KMS-11 (cell line): ENCODE measurements around the gene RAB17.

ENCODE experiments used
- H2AFZ ChIP-seq: fragments of 200-600 bp; sonication (generic); 2 replicates; pipeline ENCODE4 v1.6.1; 2016; ENCODE audit warnings: antibody characterized with exemption, mixed run types, low read depth
- H3K27ac ChIP-seq: fragments of 200-600 bp; sonication (generic); 2 replicates; pipeline ENCODE4 v1.6.1; 2016; ENCODE audit warnings: mild to moderate bottlenecking, mixed run types
- H3K27me3 ChIP-seq: fragments of 200-600 bp; sonication (generic); 2 replicates; pipeline ENCODE4 v1.6.1; 2017; ENCODE audit warnings: mild to moderate bottlenecking, low read depth, mixed run types, moderate library complexity; ENCODE audit not compliant: insufficient read depth
- H3K36me3 ChIP-seq: fragments of 200-600 bp; sonication (generic); 2 replicates; pipeline ENCODE4 v1.6.1; 2017; ENCODE audit warnings: mild to moderate bottlenecking, mixed run types; ENCODE audit not compliant: insufficient read depth
- H3K4me1 ChIP-seq: fragments of 200-600 bp; sonication (generic); 2 replicates; pipeline ENCODE4 v1.6.1; 2016; ENCODE audit warnings: mild to moderate bottlenecking, low read depth, mixed run types; ENCODE audit not compliant: poor library complexity, severe bottlenecking
- H3K4me2 ChIP-seq: fragments of 200-600 bp; sonication (generic); 2 replicates; pipeline ENCODE4 v1.7.0; 2016; ENCODE audit warnings: mild to moderate bottlenecking, mixed run types
- H3K4me3 ChIP-seq: fragments of 200-600 bp; sonication (generic); IDR thresholded peaks from 2 replicates; pipeline ENCODE4 v1.6.1; 2017; ENCODE audit warnings: low read depth, low read length, mixed read lengths; ENCODE audit not compliant: insufficient read depth
- H3K79me2 ChIP-seq: fragments of 200-600 bp; sonication (generic); 2 replicates; pipeline ENCODE4 v1.6.1; 2016; ENCODE audit warnings: low read depth, mixed run types; ENCODE audit not compliant: insufficient read depth
- H3K9ac ChIP-seq: fragments of 200-600 bp; sonication (generic); 2 replicates; pipeline ENCODE4 v1.6.1; 2016; ENCODE audit warnings: mild to moderate bottlenecking, mixed run types
- H4K20me1 ChIP-seq: fragments of 200-600 bp; sonication (generic); 2 replicates; pipeline ENCODE4 v1.6.1; 2016; ENCODE audit warnings: mild to moderate bottlenecking, mixed run types; ENCODE audit not compliant: insufficient read depth
- TF ChIP-seq, protein P1 (sequence below): fragments of 200-600 bp; sonication (generic); conservative IDR thresholded peaks from 2 replicates; pipeline ENCODE4 v1.6.1; 2017; ENCODE audit warnings: low read depth, mild to moderate bottlenecking, antibody characterized with exemption, low read length, moderate library complexity, mixed read lengths

The RAB17 gene

DNA sequence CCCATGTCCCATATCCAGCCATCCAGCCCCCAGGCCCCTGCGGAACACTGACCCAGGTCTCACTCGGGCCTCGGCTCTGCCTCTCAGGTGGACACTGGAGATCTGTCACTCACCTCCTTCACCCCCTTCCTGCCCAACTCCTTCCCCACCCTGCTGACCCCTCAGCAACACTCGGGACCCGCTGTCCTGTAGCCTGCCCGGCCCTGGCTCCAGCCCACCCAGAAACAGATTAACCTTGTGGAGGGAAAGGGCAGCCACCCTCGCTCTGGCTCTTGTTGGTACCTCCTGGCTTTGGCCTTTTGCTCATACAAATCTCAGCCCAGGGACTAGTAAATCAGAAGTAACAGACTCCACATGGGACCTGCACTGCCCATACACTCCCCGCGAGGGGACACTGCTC lies 53.9 kb downstream of the RAB17 start:
- Histone ChIP-seq H3K4me1 (no peaks in the 10 kb centered on the region), H3K9ac (no peak overlapping the region), H3K27ac (no peak overlapping the region), H4K20me1 (no peaks in the 10 kb centered on the region), H3K4me2 (no peak overlapping the region), H3K27me3 (peaks cover 4% of the 10 kb centered on the region; the same call in 1 of the 2 replicates), H3K4me3 (no peak overlapping the region), H3K79me2 (no peaks in the 10 kb centered on the region), H3K36me3 (no peaks in the 10 kb centered on the region), H2AFZ (no peak overlapping the region)
- TF ChIP-seq, protein P1, sequence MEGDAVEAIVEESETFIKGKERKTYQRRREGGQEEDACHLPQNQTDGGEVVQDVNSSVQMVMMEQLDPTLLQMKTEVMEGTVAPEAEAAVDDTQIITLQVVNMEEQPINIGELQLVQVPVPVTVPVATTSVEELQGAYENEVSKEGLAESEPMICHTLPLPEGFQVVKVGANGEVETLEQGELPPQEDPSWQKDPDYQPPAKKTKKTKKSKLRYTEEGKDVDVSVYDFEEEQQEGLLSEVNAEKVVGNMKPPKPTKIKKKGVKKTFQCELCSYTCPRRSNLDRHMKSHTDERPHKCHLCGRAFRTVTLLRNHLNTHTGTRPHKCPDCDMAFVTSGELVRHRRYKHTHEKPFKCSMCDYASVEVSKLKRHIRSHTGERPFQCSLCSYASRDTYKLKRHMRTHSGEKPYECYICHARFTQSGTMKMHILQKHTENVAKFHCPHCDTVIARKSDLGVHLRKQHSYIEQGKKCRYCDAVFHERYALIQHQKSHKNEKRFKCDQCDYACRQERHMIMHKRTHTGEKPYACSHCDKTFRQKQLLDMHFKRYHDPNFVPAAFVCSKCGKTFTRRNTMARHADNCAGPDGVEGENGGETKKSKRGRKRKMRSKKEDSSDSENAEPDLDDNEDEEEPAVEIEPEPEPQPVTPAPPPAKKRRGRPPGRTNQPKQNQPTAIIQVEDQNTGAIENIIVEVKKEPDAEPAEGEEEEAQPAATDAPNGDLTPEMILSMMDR = no peak

DNA sequence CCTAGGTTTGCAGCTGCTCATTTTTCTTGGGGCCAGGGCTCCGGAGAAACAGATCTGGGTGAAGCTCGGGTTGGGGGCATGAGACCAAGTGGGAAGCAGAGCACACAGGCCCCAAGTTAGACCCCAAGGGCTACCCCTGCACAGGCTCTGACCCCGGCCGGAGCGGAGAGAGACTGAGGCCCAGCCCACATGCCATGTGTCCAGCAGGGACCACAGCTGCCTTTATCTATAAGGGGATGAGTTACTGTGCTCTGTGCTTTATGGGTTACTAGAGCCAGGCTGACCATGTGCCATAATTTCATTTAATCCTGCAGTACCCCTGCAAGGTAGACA lies 54.5 kb downstream of the RAB17 start:
- Histone ChIP-seq H3K27me3 (peaks cover 4% of the 10 kb centered on the region; the same call in 1 of the 2 replicates), H3K27ac (no peak overlapping the region), H3K9ac (no peak overlapping the region), H3K36me3 (no peaks in the 10 kb centered on the region), H3K79me2 (no peaks in the 10 kb centered on the region), H3K4me2 (no peak overlapping the region), H4K20me1 (no peaks in the 10 kb centered on the region), H2AFZ (no peak overlapping the region), H3K4me1 (no peaks in the 10 kb centered on the region), H3K4me3 (no peak overlapping the region)
- TF ChIP-seq, protein P1 = no peak

DNA sequence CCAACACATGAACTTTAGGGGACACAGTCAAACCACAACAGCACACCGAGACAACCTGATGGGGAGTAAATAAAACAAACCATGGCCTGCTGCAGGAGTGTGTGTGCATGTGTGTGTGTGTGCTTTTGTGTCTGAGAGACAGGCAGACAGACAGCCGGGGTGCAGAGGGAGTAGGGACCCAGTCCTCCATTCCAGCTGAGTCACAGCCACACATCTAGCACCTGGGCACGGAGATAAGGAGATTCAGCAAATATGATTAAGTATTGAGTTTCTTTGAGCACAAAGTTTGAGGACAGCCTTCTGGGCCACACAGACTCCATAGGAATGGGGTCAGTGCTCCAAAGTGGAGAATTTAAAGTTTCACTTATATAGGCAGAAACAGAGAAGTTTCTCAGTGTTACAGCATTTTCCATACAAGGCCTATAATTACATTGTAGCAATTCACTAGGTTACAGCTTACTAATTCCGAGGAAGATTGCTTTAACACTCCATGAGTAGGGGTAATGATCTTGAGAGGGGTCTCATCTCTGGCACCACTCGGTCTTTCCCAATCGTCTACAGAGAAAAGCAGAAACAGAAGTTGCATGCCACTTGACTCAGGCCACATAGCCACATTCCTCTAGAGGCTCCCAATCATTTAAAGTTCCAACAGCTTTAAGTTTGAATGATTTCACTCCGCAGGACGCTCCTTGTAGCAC lies 55.0 kb downstream of the RAB17 start:
- H3K27me3 ChIP-seq = peaks cover 3% of the 10 kb centered on the region; the same call in 1 of the 2 replicates
- no peaks in the 10 kb centered on the region for H3K4me1 ChIP-seq

DNA sequence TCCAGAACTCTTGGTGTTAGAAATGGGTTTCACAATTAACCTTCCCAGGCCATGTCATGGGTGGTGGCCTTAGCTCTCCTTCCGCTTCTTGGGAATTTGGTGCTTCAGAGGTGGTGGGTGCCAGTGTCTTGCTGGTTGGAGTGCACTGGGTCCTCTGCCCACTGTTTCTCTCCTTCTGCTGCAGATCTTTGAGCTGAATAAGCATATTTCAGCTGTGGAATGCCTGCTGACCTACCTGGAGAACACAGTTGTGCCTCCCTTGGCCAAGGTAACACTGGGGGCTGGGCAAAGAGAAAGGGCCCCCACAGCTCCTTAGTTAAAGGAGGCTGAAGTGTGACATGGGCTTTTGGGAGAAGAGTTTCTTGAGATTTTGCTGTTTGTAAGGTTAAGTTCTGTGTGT lies 56.2 kb downstream of the RAB17 start:
- TF ChIP-seq, protein P1 = no peak
- H3K4me2 ChIP-seq = no peak overlapping the region
- no peak overlapping the region for H3K4me3 ChIP-seq
- no peak overlapping the region for H3K9ac ChIP-seq
- no peaks in the 10 kb centered on the region for H3K4me1 ChIP-seq
- no peaks in the 10 kb centered on the region for H3K27me3 ChIP-seq
- H3K36me3 ChIP-seq = no peaks in the 10 kb centered on the region
- no peak overlapping the region for H3K27ac ChIP-seq
- no peaks in the 10 kb centered on the region for H3K79me2 ChIP-seq
- H2AFZ ChIP-seq = no peak overlapping the region
- H4K20me1 ChIP-seq = no peaks in the 10 kb centered on the region

More for the DNA sequence above, 55.0 kb downstream of the RAB17 start:
- Histone ChIP-seq H3K4me3 (no peak overlapping the region), H3K36me3 (no peaks in the 10 kb centered on the region), H4K20me1 (no peaks in the 10 kb centered on the region), H3K9ac (no peak overlapping the region), H3K27ac (no peak overlapping the region), H3K79me2 (no peaks in the 10 kb centered on the region), H2AFZ (no peak overlapping the region), H3K4me2 (no peak overlapping the region)
- TF ChIP-seq, protein P1 = no peak
